ENCODE data around the gene GSK3A. TPM values are rescaled to one million over a fixed set of nuclear protein-coding genes. Genes with fewer than 3 reads are reported as not detected.
A peak's percentile ranks its signal among the peaks of the same experiment; 100 is the strongest.

GSK3A gene
- total RNA-seq, 1 experiment from 2014 or later, result 32.8 TPM

DNA sequence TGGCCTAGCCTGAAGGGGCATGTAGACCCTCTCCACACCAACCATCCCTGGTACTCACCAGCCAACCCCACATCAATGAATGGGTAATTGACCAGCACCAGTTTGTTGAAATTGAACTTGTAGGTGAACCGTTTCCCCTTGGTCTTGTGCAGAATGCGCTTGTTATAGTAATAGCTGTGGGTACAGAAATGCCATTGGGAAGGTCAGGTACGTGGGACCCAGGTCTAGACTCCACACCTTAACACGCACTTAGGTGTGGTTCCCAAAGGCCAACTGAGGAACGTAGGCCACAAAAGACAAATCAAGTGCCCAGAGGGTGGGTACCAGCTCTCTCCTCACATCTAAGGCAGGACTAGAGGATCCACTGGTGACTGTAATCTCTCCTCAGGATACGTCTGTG lies 7.4 kb upstream of the GSK3A start:
- no peak for DNase-seq (ENCODE audit: low read depth)

DNA sequence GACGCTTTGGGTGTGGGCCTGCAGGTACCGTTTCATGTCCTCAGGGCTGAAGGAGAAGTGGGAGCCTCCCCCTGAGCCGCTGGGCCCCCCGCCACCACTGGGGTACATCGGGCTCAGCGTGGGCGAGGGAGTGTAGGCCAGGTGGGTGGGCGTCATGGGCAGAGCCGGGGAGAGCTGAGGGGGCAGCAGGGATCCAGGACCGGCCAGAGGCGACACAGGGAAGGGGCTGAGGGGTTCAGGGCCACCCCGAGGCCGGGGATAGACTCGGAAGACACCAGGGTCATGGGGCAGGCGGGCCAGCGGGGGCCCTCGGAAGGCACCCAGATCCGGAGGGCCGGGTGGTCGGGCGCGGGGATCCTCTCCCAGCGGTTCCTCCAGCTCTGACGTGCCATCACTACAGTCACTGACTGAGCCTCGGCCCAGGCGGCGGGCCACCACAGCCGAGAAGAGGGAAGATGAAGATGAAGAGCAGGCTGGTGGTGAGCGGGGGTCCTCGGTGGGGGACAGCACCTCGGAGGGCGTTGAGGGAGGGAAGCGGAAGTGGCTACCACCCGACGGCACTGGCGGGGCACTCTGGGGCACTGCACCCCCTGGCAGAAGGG lies 6.8 kb upstream of the GSK3A start:
- DNase-seq (ENCODE audit: low read depth), result no peak

DNA sequence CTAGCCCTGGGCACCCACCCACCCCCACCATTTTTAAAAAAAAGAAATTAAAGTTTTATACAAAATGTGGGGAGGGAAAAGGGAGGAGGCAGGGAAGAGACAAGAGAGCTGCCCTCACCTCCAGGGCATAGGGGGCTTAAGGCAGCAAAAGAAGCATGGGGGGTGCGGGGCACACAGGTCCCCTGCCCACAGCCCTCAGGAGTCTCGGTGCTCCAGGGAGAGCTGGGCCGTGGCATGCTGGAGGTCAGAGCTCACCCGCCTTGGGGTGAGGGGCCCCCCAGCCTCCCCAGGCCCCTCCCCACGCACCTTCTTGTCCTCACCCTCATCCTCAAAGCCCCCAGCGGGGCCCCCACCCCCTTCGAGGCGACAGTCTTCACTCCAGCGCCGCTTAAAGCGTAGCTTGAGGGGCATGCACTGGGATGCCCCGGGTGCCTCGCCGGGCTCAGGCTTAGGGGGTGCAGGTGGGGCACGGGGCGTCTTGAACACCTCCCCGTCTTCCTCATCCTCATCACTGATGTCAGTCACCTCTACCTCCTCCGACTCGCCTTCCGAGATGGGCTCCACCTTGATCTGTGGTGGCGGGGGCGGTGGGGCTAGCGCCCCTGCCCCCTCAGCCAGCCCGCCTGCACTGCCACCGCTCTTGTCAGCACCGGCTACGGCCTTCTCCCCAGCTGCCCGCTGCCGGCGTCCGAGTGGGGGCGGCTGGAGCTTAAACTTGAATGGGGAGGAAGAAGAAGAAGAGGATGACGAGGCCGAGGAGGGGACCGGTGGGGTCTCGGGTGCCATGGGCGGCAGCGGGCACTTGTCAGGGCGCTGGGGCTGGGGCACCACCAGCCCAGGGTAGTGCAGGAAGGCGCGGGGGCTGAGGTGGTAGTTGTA lies 6.1 kb upstream of the GSK3A start:
- DNase-seq (ENCODE audit: low read depth), result no peak

DNA sequence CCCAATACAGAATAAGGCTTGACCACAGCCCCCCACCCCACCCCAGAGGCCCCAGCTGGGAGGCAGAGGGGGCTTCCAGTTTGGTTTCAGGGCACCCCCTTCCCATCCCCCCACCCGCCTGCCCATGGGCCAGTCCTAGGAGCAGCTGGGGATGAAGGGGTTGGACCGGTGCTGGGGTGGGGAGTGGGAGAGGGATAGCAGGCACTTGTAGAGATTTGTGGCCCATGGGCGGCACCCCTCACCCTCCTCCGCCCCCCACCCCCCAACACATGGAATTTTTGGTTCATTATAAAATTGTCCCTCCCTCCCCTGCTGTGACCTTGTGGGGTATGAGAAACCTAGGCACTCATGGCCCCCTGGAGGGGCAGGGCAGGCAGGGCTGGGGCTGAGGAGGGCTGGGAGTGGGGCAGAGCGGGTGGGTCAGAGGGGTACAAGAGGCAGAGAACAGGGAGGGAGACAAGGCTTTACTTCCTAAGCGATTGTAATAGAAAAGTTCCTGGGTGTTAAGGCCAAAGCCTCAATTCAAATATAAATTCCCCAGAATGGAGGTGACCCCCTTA lies 5.3 kb upstream of the GSK3A start:
- no peak for DNase-seq (ENCODE audit: low read depth)

DNA sequence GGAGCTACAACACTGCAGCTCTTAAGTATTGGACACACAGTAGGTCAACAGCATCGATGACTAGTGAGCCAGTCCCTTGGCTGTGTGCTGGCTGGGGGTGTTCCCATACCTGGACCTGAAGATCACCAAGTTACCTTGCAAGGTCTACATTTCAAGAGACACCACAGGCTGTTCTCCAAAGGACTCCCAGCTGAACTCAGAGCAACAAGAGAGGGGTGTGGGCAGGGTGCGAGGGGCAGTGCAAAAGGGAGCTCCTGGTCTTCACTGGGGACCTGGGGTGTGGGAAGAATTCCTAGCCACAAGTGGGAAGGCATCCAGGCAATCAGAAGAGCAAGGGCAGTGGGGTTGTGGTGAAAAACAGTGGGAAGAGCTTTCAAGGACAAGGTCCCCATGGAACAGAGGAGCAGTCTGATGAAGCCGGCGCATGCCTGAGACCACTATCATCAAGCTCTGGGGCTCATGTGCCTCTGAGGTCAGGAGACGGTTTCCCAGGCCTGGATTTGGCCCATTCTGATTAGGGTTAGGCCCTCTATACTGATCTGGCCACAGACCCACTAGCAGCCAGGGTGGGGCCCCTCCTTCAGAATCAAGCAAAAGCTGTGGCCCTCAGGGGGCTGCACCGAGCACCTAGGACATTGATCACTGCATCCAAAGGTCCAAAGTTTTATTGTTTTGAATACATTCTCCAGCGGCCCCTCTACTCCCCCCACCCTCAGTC lies 4.7 kb upstream of the GSK3A start:
- DNase-seq (ENCODE audit: low read depth), result no peak

DNA sequence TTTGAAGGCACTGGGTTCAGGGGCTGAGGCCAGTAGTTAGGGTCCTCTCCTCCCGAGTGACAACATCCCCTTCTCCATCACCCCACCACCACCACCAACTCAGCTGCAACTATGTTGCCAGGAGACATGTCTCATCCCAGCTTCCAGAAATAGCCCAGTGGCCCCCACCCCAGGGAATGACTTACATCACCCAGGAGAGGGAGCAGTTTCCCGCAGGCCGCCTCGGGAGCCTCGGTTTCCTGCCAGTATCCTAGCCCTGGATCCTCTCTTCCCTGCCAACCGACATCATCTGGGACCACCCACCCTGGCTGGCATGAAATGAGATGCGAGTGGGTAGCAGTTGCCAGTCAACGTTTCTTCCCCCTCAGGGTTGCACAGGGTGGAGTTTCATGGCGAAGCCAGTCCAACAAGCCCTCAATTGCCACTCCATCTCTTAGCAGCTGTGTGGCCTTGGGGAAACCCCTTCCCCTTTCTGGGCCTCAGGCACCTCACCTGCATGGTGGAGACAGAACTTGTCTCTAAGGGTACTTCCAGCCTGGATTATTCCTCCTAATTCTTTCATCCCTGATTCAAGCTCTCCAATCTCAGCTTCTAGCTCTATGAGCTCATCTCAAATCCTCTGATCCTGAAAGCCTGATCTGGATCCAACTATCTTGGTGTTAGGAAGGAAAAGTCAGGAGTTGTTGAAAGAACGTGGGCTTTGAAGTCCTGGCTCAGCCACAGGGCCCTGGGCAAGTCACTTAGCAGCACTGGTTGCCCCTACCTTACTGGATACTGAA lies 3.9 kb upstream of the GSK3A start:
- peak; percentile 74 for DNase-seq (ENCODE audit: low read depth)

DNA sequence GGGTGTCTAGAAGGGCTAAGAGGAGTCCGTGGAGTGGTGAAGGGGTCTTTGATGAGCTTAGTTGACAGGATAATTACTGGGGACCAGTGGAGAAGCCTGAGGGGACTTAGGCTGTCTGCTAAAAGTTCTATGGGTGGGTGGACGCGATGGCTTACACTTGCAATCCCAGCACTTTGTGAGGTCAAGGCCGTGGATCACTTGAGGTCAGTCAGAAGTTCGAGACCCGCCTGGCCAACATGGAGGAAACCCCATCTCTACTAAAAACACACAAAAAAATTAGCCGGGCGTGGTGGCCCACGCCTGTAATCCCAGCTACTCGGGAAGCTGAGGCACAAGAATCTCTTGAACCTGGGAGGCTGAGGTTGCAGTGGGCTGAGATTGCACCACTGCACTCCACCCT lies 2.8 kb upstream of the GSK3A start:
- no peak for DNase-seq (ENCODE audit: low read depth)

DNA sequence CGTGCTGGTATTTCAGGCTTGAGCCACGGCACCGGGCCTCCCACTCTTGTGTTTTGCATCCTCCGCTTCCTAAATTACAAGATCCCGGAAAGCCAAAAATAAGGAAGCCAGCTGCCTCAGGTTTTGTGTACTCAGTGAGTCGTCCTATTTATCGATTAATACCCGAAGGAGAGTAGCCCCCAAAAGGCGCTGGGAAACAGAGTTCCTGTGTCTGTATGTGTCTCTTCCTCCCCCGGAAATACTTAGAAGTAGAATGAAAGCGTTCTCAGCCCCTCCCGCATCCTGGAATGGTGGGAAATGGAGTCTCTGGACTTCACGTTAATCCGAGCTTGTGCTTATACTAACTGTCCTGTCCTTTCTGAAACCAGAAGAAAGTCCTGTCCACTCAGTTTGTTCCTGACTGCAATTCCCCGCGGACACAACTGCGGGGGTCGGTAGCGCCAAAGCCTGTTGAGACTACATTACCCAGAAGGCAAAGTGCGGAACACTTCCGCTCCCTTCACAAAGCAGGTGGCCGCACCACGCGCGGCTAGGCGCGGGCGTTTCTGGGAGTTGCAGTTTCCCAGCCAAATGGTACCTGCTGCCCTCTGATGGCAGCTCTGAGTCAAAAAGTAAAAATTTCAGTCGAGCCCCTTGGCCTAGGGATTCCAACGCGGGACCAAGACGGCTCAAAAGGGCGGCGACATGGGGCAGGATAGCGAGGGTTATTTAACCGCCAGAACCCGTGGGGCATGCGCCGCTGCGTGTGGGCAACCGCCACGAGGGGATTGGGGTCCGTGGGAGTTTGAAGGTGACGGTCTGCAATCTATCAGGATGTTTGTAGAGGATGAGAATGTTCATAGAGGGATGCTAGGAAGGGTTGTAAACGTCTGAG lies 2.2 kb upstream of the GSK3A start:
- peak; percentile 97 for DNase-seq (ENCODE audit: low read depth)

DNA sequence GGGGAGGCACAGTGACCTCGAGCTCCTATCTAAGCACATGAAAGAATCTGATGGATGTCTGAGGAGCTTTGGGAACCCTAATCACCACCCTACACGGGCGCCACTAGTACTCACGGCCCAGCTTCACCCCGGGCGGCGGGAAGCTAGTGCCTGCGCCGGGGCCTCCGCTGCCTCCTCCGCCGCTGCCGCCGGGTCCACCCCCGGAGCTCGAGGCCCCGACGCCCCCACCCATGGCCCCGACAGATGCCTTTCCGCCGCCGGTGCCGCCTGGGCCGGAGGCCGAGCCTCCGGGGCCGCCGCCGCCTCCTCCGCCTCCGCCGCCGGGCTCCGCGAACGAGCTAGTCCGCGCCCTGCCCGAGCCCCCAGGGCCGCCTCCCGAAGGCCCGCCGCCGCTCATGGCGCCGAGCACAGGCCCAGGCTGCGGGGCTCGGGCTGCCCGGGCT lies 312 bp downstream of the GSK3A start:
- DNase-seq (ENCODE audit: low read depth), result no peak

DNA sequence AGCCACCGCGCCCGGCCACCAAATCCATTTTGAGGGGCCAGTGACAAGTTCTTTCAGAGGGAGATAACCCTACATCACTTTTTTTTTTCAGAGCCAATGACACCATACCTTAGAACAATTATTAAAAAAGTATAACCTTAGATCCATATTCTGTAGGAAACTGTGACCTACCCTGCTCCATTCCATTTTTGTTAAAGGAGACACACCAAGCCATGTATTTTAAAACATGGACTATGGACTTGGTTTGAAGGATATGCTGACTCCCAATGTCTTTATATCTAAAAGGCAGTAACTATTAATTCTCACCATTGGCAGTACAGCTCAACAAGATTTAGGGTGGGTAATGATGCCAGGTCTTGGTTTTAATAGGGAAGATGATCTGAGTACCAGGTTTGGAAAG lies 1.1 kb downstream of the GSK3A start:
- no peak for DNase-seq (ENCODE audit: low read depth)

DNA sequence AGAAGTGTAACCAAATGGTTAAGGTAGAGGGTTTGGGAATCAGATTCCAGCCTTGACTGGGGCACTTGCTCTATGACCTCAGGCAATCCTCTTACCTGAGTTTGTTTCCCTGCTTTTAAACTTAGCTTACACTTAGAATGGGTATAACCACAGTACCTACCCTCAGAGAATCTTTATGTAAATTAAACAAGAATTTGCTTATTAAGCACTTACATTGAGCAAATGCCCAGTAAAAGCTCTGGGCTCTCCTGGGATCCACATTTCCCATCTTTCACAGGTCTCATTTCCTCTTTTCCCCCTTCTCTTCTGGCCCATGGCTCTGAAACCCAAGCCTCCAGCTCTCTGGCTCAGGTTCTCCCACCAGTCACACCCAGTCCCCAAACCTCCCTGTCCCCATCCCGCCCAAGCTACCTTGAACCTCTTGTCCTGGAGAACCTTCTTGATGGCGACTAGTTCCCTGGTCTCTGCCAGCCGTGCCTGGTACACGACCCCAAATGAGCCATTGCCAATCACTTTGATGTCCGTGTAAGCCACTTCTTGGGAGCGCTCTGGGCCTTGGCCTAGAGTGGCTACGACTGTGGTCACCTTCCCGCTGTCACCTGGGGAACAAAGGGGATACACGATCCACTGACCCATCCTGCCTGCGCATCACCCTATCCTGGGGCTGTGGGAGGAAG lies 2.7 kb downstream of the GSK3A start:
- no peak for DNase-seq (ENCODE audit: low read depth)

DNA sequence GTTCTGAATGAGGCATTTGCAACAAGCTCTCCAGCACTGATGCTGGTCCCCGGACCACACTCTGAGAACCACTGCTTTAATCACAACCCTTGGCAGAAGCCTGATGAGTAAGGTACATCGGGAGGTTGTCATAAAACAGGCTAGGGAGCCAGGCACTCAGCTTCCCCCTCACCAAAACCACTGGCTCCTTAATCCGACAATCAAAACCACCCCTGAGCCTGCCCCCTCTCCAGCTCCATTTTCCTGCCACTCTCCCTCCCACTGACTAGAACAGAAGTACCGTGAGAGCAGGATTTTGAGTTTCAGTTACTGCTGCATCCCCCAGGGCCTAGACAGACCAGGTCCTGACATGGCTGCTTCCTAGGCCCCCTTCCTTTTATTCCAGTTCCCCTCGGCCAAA lies 7.2 kb downstream of the GSK3A start:
- DNase-seq (ENCODE audit: low read depth), result no peak

DNA sequence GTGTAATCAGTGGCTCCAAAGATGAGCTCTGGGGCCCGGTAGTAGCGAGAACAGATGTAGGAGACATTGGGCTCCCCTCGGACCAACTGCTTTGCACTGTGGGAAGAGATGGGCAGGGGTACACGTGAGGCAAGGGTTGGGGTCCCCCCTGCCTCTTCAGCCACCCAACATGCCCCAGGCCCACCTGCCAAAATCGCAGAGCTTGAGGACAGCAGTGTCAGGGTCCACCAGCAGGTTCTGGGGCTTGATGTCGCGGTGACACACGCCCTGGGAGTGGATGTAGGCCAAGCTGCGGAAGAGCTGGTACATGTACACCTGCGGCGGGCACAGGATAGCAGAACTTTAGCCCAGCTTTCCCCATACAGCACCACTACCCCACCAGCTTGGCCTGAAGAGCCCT lies 8.0 kb downstream of the GSK3A start:
- no peak for DNase-seq (ENCODE audit: low read depth)

DNA sequence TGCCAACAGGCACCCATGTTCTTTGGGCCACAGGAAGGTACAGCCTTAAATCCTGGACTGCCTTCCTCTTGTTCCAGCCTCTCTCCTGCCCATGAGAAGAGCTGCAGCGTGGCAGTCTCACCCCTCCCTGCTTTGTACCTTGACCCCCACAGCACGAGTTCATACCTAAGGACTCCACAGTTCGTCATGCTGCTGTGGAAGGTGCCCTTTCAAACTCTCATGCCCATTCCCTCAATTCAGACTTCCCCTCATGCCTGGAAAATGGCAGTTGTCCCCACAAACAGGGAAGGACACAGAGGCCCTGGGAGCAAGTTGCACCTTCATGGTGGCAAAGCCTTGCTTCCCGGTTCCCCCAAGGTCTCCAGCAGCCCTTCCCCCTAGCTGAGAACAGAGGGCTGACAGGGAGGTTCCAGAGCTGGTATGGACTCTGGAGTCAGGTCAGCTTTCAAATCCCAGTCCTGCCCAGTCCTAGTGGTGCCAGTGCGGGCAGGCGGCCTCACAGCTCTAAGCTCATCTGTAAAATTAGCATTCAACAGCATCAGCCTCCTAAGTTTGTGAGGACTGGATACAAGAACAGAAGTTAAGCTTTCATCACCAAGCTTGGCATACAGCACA lies 8.6 kb downstream of the GSK3A start:
- DNase-seq (ENCODE audit: low read depth), result no peak

DNA sequence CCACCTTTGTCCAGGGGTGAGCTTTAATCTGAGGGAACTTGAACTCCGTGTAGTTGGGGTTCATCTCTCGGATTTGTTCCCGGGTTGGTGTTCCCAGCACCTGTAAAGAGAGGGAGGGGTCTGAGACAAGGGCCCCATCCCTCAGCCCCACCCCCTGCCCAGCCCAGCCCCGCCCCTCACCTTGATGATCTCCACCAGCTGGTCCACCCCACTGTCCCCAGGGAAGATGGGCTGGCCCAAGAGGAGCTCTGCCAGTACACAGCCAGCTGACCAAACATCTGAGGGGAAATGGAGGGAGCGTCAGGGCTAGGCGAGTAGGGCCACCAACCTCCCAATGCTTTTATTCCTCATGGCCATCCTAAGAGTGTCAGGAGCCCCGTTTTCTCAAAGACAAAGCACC lies 9.3 kb downstream of the GSK3A start:
- no peak for DNase-seq (ENCODE audit: low read depth)

DNA sequence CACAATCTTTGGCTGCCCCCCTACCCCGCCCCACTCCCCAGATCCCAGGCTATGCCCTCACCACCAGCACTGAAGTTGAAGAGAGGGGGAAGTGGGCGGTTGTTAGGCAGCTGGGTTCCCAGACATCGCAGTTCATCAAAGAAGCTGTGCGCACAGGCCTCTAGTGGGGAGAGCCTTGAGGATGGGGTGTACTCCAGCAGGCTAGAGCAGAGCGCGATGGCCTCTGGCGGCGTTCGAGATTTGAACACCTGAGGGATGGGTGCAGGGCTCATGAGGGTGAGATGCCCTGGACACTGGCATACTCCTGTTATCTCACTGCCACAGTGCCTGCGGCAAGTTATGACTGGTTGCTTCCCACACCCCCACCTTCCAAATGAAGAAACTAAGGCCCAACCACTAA lies 10.0 kb downstream of the GSK3A start:
- no peak for DNase-seq (ENCODE audit: low read depth)

DNA sequence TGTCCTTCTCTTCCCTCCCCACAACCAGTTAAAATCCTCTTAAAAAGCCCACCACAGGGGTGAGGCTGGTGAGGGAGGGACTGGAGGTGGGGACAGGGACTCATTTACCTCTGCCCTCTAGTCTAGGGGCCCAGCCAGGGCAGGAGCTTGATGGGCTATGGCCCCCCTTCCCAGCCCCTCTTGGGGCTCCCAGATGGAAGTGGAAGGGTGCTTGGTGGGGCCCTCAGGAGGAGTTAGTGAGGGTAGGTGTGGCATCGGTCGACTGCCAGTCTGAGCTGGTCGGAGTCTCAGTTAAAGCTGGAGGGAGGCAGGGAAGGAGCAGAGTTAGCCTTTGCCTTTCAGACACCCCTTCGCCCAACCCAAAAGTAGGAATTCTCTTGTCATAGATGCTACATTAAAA lies 11.8 kb downstream of the GSK3A start:
- DNase-seq (ENCODE audit: low read depth), result no peak

DNA sequence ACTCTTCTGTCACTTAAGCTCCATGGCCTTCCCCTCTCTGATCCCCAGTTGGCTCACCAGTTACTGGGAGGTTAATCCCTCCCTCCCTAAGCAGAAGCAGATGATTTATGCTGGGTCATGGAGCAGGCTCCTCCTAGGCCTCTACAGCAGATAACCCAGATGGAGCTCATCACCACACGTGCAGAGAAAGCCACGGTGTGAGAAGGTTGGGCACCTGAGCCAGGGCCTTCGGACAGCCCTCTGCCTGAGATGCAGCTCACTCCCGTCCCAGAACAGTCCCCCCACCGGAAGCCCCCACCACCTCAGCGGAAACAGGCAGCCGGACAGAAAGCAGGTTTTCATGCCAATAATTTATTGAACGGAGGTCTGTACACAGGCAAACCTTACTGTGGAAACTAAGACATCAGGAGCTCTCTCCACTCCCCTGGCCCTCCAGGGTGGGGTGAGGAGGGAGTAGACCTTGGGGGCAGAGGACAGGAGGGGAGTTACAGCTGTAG lies 12.5 kb downstream of the GSK3A start:
- DNase-seq (ENCODE audit: low read depth), result no peak

DNA sequence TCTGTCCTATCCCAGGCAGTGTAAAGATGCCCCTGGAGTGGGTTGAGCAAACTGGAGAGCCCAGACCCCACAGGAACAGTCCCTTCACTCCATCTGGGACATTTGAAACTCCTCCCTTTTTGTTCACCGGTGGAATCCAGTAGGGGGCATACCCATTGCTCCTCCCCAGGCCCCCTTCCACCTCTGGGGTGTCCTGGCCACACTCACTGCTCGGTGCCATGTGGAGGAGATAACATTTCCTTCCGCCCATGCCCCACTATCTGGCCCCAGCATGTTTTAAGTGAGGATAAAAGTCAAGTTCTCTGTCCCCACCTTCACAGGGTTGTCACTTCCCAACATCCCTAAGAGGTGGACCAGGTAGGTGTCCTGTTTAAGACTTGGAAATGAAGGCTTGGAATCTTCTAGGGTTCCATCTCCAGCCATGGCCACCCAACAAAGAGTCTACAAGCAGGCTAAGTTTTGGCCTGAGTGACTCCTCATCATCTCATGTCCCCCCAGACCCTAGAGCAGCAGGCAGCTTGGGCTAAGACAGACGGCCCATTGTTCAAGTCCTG lies 13.0 kb downstream of the GSK3A start:
- DNase-seq (ENCODE audit: low read depth), result no peak

All from HT1080 (cell line).